GM12865 (cell line): ENCODE measurements around the gene EIF4E3.

ENCODE experiments used
- DNase-seq: peaks from one replicate; pipeline ENCODE4 v3.0.0; 2010; ENCODE audit warnings: low read depth
- H3K4me3 ChIP-seq: 2 replicates; pipeline ENCODE4 v1.5.1; 2011; ENCODE audit warnings: mild to moderate bottlenecking, low read depth, low read length, control low read depth
- TF ChIP-seq, protein P1 (sequence below): IDR thresholded peaks from 2 replicates; pipeline ENCODE4 v1.5.1; 2011; ENCODE audit warnings: low read length, control low read depth, low read depth, inconsistent platforms; ENCODE audit not compliant: insufficient read depth; ENCODE audit errors: missing control alignments

EIF4E3 gene

DNA sequence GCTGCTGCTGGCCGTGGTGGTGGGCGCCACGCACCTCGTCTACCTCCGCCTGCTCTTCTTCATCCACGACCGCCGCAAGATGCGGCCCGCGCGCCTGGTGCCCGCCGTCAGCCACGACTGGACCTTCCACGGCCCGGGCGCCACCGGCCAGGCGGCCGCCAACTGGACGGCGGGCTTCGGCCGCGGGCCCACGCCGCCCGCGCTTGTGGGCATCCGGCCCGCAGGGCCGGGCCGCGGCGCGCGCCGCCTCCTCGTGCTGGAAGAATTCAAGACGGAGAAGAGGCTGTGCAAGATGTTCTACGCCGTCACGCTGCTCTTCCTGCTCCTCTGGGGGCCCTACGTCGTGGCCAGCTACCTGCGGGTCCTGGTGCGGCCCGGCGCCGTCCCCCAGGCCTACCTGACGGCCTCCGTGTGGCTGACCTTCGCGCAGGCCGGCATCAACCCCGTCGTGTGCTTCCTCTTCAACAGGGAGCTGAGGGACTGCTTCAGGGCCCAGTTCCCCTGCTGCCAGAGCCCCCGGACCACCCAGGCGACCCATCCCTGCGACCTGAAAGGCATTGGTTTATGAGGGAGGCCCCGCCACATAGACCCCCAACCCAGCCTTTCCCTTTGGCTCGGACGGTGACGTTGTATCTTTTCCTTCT lies 29.5 kb upstream of the EIF4E3 start:
- no peak overlapping the region for H3K4me3 ChIP-seq
- TF ChIP-seq, protein P1, sequence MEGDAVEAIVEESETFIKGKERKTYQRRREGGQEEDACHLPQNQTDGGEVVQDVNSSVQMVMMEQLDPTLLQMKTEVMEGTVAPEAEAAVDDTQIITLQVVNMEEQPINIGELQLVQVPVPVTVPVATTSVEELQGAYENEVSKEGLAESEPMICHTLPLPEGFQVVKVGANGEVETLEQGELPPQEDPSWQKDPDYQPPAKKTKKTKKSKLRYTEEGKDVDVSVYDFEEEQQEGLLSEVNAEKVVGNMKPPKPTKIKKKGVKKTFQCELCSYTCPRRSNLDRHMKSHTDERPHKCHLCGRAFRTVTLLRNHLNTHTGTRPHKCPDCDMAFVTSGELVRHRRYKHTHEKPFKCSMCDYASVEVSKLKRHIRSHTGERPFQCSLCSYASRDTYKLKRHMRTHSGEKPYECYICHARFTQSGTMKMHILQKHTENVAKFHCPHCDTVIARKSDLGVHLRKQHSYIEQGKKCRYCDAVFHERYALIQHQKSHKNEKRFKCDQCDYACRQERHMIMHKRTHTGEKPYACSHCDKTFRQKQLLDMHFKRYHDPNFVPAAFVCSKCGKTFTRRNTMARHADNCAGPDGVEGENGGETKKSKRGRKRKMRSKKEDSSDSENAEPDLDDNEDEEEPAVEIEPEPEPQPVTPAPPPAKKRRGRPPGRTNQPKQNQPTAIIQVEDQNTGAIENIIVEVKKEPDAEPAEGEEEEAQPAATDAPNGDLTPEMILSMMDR: no peak
- DNase-seq: no peak

DNA sequence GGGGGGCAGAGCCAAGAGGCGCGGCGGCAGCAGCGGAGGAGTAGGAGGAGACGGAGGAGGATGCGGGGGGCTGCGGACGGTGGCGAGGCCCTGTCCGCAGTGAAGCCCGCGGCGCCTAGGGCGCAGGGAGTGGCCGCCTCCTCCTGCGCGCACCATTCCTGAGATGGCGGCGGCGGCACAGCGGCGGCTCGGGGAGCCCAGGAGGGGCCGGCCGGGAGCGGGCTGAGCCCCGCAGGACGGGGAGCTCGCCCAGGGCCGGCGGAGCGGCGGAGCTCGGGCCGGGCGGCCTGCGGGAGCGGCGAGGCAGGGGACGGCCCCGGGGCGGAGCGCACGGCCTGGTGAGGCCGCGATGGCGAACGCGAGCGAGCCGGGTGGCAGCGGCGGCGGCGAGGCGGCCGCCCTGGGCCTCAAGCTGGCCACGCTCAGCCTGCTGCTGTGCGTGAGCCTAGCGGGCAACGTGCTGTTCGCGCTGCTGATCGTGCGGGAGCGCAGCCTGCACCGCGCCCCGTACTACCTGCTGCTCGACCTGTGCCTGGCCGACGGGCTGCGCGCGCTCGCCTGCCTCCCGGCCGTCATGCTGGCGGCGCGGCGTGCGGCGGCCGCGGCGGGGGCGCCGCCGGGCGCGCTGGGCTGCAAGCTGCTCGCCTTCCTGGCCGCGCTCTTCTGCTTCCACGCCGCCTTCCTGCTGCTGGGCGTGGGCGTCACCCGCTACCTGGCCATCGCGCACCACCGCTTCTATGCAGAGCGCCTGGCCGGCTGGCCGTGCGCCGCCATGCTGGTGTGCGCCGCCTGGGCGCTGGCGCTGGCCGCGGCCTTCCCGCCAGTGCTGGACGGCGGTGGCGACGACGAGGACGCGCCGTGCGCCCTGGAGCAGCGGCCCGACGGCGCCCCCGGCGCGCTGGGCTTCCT lies 28.8 kb upstream of the EIF4E3 start, which contains the start of gene GPR27:
GPR27 (plus strand) TSS at position 155 of the 909 bp plus-strand sequence; CDS start at position 350, 195 bp downstream.
- H3K4me3 ChIP-seq: no peak within 1 kb of the TSS
- peak; percentile 4 for DNase-seq

DNA sequence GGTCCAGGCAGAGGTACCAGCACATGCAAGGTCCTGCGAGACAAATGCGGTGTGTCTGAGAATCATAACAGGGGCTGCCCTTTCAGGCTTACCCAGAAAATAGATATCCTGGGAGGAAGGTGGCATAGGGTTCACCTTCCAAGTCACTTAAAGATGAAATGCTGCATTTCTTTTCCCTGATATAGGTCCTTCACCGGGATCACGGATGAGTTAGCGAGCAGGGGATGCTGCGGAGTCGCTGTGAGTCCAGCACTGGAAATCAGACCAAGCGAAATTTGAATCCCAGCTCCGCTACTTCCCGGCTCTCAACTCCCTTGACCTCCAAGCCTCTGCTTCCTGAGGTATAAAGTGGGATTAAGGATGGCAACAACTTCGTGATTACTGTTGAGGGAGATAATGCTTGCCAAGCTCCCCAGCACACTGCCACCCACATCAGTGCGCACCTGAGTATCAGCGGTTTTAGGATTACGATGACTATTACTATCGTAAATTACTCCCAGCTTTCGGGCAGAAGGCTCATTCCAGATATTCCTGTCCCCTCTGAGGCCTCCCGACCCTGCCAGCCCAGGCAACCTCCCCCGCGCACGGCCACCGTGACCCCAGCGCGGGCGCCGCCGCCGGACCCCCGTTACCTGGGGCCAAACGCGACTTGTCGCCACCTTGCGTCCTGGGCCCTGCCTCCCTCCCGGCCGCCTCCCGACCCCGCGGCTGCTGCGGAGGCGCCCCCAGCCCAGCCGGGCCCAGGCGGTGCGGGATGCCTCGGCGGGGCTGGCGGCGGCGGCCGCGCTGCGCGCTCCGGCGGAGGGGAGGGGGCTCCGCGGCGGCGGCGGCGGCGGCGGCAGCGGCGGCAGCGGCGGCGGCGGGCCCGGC lies 27.9 kb upstream of the EIF4E3 start:
- TF ChIP-seq, protein P1: no peak
- DNase-seq: no peak
- H3K4me3 ChIP-seq: no peak overlapping the region

More for the DNA sequence above, 28.8 kb upstream of the EIF4E3 start, which contains the start of gene GPR27:
- TF ChIP-seq, protein P1: no peak

DNA sequence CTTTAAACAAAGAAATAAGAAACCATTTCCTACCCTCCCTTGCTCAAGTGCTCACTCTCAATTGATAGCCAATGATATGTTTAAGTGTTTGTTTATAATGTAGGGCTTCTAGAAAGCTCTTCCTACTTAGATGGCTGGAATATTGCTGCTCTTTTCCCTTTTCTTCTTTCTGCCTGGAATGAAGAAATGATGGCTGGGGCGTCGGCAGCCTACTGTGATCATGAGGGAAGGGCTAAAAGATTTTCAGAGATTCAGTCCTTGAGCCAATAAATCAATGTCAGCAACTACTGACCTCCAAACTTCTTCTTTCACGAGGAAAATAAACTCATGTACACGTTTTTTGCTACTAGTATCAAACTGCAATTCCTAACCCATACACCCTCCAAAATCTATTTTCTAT lies 26.4 kb upstream of the EIF4E3 start:
- TF ChIP-seq, protein P1: no peak
- H3K4me3 ChIP-seq: no peak overlapping the region
- no peak for DNase-seq

DNA sequence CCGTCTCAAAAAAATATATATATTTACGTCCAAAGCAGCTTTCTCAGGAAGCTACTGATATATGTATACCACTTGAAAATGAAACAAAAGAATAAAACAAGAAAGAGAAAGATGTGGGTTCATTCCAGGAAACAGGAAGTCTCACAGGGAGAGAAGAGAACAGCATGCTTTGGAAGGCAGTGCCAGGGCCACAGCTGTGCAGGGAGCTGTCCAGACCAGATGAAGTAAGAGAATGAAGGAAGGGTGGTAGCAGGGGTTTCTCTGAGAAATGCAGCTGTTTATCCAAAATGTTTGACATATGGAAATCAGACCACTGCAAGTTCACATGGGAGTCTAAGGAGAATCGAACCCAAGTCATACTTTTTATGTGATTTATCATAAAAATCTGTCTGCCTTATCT lies 19.5 kb upstream of the EIF4E3 start:
- no peak for DNase-seq
- no peak overlapping the region for H3K4me3 ChIP-seq
- TF ChIP-seq, protein P1: no peak

DNA sequence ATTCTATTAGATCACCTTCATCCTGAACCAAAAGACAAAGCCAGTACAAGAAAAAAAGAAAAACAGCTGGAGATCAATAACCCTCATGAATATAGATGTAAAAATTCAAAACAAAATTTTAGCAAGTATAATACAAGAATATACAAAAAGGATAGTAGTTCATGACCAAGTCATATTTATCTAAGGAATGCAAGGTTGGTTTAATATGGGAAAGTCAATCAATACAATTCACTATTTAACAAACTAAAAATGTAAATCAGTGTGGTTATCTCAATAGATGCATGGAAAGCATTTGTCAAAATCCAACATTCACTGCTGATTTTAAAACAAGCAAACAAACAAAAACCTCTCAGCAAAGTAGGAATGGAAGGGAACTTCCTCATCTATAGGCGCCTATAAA lies 17.4 kb upstream of the EIF4E3 start:
- TF ChIP-seq, protein P1: no peak
- no peak for DNase-seq
- H3K4me3 ChIP-seq: no peak overlapping the region
